ENCODE results near the gene ABAT. TPM values are rescaled to one million over a fixed set of nuclear protein-coding genes. Genes with fewer than 3 reads are reported as not detected.

Gene ABAT
- total and polyA plus RNA-seq, 2 donors (not counting 1 experiment from before 2014, with no cell fraction given), result 6.2 to 14.3 TPM

GRCh38 chr16:8826278-8826879, 152.0 kb downstream of the ABAT start:
- intact Hi-C loops (cut with micrococcal nuclease), result no loop called here
- Histone ChIP-seq H3K27ac (ENCODE audit: low read length in 2 of 2) (no peak overlapping the region), H3K4me3 (ENCODE audit: control extremely low read depth in 1 of 5, extremely low read depth in 1 of 5, insufficient read depth in 1 of 5, low read depth in 2 of 5, low read length in 4 of 5) (no peak overlapping the region), H4K20me1 (ENCODE audit: control insufficient read depth, insufficient read depth, low read length, poor library complexity, severe bottlenecking) (no peaks in the 10 kb centered on the region), H3K4me2 (replicated peaks; ENCODE audit: low read depth, low read length, poor library complexity, severe bottlenecking) (no peak overlapping the region), H2AFZ (ENCODE audit: insufficient read depth, low read depth, low read length, poor library complexity, severe bottlenecking) (no peak overlapping the region), H3K79me2 (ENCODE audit: control insufficient read depth, insufficient read depth, low read length) (peaks cover 15% of the 10 kb centered on the region), H3K9me3 (ENCODE audit: control extremely low read depth in 1 of 3, control insufficient read depth in 2 of 3, insufficient read depth in 1 of 3, low read length in 2 of 3) (no peaks in the 10 kb centered on the region), H3K9ac (ENCODE audit: low read length) (no peak overlapping the region), H3K4me1 (ENCODE audit: control insufficient read depth in 2 of 2, insufficient read depth in 2 of 2, low read length in 2 of 2) (peaks cover 0 to under 1% of the 10 kb centered on the region in 2 donors), H3K36me3 (replicated peaks in 1 of 2; ENCODE audit: control extremely low read depth in 1 of 2, control insufficient read depth in 1 of 2, extremely low read depth in 1 of 2, insufficient read depth in 2 of 2, low read length in 1 of 2) (peaks cover 2 to 23% of the 10 kb centered on the region in 2 experiments), H3K27me3 (replicated peaks in 1 of 4; ENCODE audit: control extremely low read depth in 1 of 4, control insufficient read depth in 3 of 4, insufficient read depth in 4 of 4, low read length in 3 of 4) (no peaks in the 10 kb centered on the region)
- WGBS (ENCODE audit: insufficient coverage), result no CpG with 5 or more reads among the region's 3 CpGs
- ATAC-seq (ENCODE audit: low read depth), result no peak
- Mint-ChIP-seq H3K27me3 (no peaks in the 10 kb centered on the region), H3K4me1 (peaks cover 10% of the 10 kb centered on the region), H3K4me3 (no peak overlapping the region), H3K27ac (no peak overlapping the region), H3K9me3 (ENCODE audit: insufficient read depth) (no peaks in the 10 kb centered on the region)
- POLR2A ChIA-PET, result no interaction called here
- DNase-seq, result no peak
- TF ChIP-seq EZH2 (IDR thresholded peaks at IDR 0.05; ENCODE audit: borderline replicate concordance, insufficient read depth, low read depth, low read length, poor library complexity, severe bottlenecking) (no peak), CTCF (IDR thresholded peaks at IDR 0.05) (no peak)
- CTCF ChIA-PET, result interaction anchor here (1.1 kb wide), 1 partner anchor 16 kb away, joined by 3 read pairs; no protein-coding TSS in a partner anchor

- Mint-ChIP-seq H3K27me3 (no peaks in the 10 kb centered on the region), H3K27ac (no peak overlapping the region), H3K4me3 (no peak overlapping the region), H3K4me1 (peaks cover 11% of the 10 kb centered on the region), H3K9me3 (ENCODE audit: insufficient read depth) (no peaks in the 10 kb centered on the region)
- Histone ChIP-seq H3K27me3 (replicated peaks in 1 of 4; ENCODE audit: control extremely low read depth in 1 of 4, control insufficient read depth in 3 of 4, insufficient read depth in 4 of 4, low read length in 3 of 4) (no peaks in the 10 kb centered on the region), H3K4me3 (ENCODE audit: control extremely low read depth in 1 of 5, extremely low read depth in 1 of 5, insufficient read depth in 1 of 5, low read depth in 2 of 5, low read length in 4 of 5) (no peak overlapping the region), H2AFZ (ENCODE audit: insufficient read depth, low read depth, low read length, poor library complexity, severe bottlenecking) (no peak overlapping the region), H4K20me1 (ENCODE audit: control insufficient read depth, insufficient read depth, low read length, poor library complexity, severe bottlenecking) (peaks cover 14% of the 10 kb centered on the region), H3K4me2 (replicated peaks; ENCODE audit: low read depth, low read length, poor library complexity, severe bottlenecking) (no peak overlapping the region), H3K4me1 (ENCODE audit: control insufficient read depth in 2 of 2, insufficient read depth in 2 of 2, low read length in 2 of 2) (peaks cover 0 to 6% of the 10 kb centered on the region in 2 donors), H3K9me3 (ENCODE audit: control extremely low read depth in 1 of 3, control insufficient read depth in 2 of 3, insufficient read depth in 1 of 3, low read length in 2 of 3) (no peaks in the 10 kb centered on the region), H3K36me3 (replicated peaks in 1 of 2; ENCODE audit: control extremely low read depth in 1 of 2, control insufficient read depth in 1 of 2, extremely low read depth in 1 of 2, insufficient read depth in 2 of 2, low read length in 1 of 2) (peaks cover 2 to 24% of the 10 kb centered on the region in 2 experiments), H3K9ac (ENCODE audit: low read length) (no peak overlapping the region), H3K27ac (ENCODE audit: low read length in 2 of 2) (no peak overlapping the region), H3K79me2 (ENCODE audit: control insufficient read depth, insufficient read depth, low read length) (peaks cover 26% of the 10 kb centered on the region)
- POLR2A ChIA-PET, result no interaction called here
- WGBS (ENCODE audit: insufficient coverage), result 97% methylated on average over 3 of the region's 8 CpGs
- CTCF ChIA-PET, result interaction anchor here (1.8 kb wide), 1 partner anchor 52 kb away, joined by 4 read pairs; no protein-coding TSS in a partner anchor
- intact Hi-C loops (cut with micrococcal nuclease), result no loop called here
- TF ChIP-seq CTCF (IDR thresholded peaks at IDR 0.05), result no peak
- TF ChIP-seq EZH2 (IDR thresholded peaks at IDR 0.05; ENCODE audit: borderline replicate concordance, insufficient read depth, low read depth, low read length, poor library complexity, severe bottlenecking), result no peak
- no peak for DNase-seq
- no peak for ATAC-seq (ENCODE audit: low read depth)
Measured at GRCh38 chr16:8828541-8829165, 154.2 kb downstream of the ABAT start.

Data from B cell (primary cell).